ENCODE data around the gene DDX53.

The DDX53 gene

GRCh38 chrX:23052324-23052723 lies 52.6 kb downstream of the DDX53 start:
- no peak for DNase-seq

All from RPMI8226 (cell line).